NB4 (cell line): ENCODE measurements around the gene CXorf49B.
"Not testable (repeated sequence)": the region's sequence is repeated elsewhere in the genome, so short reads cannot be mapped to it uniquely, and the experiment has no call there.

ENCODE experiments used
- DNase-seq: peaks from one replicate; pipeline ENCODE4 v3.0.0; 2010; ENCODE audit warnings: low read depth
- H3K4me3 ChIP-seq: one replicate; pipeline ENCODE4 v1.5.1; 2011; ENCODE audit warnings: mild to moderate bottlenecking, low read depth, low read length, moderate library complexity

The CXorf49B gene

DNA sequence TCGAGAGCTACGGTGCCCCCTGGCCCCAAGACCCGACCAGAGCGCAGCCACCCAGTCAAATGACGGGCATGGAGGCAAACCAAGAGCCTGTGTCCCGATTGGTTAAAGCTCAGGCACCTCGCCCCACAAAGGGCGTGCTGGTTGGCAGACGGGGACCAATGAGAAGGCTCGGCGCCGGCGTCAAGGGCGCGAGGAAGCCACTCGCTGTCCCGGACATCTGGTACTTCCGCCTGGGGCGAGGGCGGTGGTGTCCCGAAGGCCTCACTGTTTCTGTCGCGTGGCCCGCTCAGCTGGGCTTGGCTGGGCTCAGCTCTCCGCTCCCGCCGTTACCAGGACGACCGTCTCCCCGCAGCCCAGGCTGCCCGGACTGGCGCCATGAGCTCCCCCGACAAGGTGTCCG is at the start of gene CXorf49B:
CXorf49B (plus strand) TSS at position 301 of the 400 bp plus-strand sequence; CDS start at position 376, 75 bp downstream.
- DNase-seq, H3K4me3 ChIP-seq: not testable (repeated sequence)

DNA sequence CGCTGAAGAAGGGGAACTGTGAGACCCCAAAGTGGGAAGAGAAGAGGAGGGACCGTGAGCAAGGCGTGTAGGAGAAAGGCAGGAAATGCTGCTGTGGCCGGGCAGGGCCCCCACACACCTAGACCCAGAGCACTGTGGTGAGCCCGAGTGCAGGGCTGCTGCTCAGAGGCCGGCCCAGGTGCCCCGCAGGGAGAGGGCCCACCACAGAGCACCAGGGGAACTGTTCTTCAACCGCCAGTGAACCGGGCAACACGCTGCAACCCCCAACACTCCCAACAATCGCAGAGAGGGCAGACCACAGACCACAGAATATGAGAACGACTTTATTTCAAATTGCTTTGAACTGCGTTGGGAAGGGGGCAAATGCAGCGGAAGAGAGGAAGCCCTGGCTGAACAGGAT is 49.1 kb upstream of the CXorf49B start:
- not testable (repeated sequence) for DNase-seq

DNA sequence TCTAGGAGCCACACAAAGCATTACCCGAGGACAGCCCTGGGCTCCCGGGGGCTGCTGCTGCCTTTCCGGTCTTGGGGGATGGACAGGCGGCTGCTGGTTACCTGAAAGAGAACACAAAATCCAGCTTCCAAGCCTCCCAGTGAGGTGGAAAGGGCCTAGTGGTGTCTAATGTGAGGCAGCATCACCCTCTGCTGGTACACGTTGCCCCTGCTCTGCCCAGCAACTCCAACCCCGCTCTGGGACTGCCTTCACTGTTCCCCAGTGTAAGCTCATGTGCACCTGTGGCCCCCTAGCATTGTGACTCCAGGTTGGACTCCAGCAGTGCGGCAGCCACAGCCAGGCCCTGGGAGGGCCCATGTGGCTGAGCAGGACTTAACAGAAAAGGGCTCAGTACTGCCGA is 47.6 kb upstream of the CXorf49B start:
- DNase-seq, H3K4me3 ChIP-seq: not testable (repeated sequence)

More for the DNA sequence above, 49.1 kb upstream of the CXorf49B start:
- H3K4me3 ChIP-seq = not testable (repeated sequence)

DNA sequence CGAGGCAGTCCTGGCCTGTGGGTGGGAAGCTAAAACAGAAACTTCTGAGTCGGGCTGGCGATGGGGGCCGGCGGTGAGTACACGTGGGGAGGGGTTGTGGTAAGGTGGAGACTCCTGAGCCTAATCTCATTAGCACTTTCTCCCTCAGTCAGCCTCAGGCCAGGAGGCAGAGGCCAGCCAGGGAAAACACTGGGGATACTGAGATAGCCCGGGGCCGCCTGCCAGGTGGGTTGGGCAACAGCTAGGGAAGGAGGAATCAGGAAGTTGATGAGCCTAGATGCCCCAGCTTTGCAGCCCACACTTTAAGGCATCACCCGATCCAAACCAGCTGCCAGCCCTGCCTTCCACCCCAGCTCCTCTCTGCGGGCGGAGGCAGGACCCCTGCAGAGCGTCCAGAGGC is 46.8 kb upstream of the CXorf49B start:
- not testable (repeated sequence) for H3K4me3 ChIP-seq, DNase-seq

DNA sequence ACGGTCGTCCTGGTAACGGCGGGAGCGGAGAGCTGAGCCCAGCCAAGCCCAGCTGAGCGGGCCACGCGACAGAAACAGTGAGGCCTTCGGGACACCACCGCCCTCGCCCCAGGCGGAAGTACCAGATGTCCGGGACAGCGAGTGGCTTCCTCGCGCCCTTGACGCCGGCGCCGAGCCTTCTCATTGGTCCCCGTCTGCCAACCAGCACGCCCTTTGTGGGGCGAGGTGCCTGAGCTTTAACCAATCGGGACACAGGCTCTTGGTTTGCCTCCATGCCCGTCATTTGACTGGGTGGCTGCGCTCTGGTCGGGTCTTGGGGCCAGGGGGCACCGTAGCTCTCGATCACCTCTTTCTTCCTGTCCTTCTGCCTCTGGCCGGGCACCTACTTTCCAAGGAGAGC is 45.0 kb upstream of the CXorf49B start, which contains the start of gene CXorf49:
CXorf49 (minus strand) TSS at position 101 of the 400 bp plus-strand sequence. CDS start 134 bp downstream, outside the sequence.
- H3K4me3 ChIP-seq, DNase-seq: not testable (repeated sequence)

DNA sequence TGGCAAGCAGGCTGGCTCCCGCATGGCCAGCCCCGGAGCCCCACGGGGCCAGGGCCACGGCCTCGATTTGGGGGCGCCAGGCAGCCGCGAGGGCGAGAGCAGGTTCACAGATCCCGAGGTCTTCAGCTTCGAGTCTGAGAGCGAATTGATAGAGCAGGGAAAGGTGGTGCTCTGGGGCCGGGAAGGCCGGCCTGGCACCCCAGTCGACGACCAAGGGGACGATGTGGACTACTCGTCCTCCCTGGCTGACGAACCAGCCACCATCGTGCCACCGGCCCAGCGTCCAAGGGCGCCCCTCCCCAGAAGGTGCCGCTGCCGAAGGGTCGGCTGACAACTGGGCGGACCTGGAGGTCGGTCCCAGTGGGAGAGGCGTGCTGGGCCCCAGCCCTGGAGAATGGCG is 44.0 kb upstream of the CXorf49B start:
- not testable (repeated sequence) for H3K4me3 ChIP-seq, DNase-seq

DNA sequence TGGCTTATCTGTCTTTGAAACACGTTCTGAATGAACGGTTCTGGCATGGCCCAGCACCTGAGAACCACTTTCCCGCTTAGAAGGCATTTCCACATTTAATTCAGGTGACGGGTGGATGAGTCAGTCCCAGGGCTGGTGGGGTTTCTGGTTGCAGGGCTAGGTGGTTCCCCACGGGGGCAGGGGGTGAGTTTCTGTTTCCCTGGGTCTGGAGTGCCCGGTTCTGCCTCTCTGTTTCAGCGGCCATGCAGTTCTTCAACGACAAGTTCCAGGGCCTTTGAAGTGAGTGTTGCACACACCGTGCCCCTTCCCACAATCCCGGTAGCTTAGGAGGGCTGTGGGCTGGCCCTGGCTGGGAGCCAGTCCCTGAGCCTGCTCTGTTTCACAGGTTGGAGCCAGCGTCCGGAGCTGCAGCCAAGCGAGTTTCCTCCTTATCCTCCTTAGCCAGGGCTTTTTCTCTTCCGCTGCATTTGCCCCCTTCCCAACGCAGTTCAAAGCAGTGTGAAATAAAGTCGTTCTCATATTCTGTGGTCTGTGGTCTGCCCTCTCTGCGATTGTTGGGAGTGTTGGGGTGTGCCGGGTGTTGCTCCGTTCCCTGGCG is 42.8 kb upstream of the CXorf49B start:
- DNase-seq, H3K4me3 ChIP-seq: not testable (repeated sequence)

DNA sequence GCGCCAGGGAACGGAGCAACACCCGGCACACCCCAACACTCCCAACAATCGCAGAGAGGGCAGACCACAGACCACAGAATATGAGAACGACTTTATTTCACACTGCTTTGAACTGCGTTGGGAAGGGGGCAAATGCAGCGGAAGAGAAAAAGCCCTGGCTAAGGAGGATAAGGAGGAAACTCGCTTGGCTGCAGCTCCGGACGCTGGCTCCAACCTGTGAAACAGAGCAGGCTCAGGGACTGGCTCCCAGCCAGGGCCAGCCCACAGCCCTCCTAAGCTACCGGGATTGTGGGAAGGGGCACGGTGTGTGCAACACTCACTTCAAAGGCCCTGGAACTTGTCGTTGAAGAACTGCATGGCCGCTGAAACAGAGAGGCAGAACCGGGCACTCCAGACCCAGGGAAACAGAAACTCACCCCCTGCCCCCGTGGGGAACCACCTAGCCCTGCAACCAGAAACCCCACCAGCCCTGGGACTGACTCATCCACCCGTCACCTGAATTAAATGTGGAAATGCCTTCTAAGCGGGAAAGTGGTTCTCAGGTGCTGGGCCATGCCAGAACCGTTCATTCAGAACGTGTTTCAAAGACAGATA is 2.4 kb upstream of the CXorf49B start:
- DNase-seq, H3K4me3 ChIP-seq: not testable (repeated sequence)

DNA sequence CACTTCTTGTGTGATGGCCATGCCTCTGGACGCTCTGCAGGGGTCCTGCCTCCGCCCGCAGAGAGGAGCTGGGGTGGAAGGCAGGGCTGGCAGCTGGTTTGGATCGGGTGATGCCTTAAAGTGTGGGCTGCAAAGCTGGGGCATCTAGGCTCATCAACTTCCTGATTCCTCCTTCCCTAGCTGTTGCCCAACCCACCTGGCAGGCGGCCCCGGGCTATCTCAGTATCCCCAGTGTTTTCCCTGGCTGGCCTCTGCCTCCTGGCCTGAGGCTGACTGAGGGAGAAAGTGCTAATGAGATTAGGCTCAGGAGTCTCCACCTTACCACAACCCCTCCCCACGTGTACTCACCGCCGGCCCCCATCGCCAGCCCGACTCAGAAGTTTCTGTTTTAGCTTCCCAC is 1.7 kb downstream of the CXorf49B start:
- DNase-seq, H3K4me3 ChIP-seq: not testable (repeated sequence)

DNA sequence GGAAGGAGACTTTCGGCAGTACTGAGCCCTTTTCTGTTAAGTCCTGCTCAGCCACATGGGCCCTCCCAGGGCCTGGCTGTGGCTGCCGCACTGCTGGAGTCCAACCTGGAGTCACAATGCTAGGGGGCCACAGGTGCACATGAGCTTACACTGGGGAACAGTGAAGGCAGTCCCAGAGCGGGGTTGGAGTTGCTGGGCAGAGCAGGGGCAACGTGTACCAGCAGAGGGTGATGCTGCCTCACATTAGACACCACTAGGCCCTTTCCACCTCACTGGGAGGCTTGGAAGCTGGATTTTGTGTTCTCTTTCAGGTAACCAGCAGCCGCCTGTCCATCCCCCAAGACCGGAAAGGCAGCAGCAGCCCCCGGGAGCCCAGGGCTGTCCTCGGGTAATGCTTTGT is 2.5 kb downstream of the CXorf49B start:
- H3K4me3 ChIP-seq, DNase-seq: not testable (repeated sequence)

DNA sequence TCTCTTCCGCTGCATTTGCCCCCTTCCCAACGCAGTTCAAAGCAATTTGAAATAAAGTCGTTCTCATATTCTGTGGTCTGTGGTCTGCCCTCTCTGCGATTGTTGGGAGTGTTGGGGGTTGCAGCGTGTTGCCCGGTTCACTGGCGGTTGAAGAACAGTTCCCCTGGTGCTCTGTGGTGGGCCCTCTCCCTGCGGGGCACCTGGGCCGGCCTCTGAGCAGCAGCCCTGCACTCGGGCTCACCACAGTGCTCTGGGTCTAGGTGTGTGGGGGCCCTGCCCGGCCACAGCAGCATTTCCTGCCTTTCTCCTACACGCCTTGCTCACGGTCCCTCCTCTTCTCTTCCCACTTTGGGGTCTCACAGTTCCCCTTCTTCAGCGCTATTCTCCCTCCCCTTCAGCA is 4.0 kb downstream of the CXorf49B start:
- H3K4me3 ChIP-seq = not testable (repeated sequence)

DNA sequence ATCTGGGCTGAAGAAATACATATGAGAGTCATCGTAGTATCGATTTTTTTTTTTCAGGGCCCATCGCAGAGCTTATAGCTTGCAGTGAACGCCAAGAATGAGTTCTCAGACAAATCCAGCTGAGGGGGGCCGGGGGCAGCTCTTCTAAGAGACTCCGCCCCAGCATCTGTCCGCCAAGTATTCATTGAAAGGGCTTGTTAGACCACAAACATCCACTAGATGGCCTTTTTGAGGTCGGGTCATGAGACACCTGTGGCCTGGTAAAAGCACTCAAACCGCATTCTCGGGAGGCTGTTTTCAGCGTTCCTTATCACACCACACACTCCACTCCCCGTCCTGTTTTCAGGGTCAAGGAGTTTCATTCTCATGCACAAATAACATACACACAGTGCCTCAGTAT is 15.2 kb downstream of the CXorf49B start:
- DNase-seq, H3K4me3 ChIP-seq: not testable (repeated sequence)

More for the DNA sequence above, 4.0 kb downstream of the CXorf49B start:
- DNase-seq = not testable (repeated sequence)

DNA sequence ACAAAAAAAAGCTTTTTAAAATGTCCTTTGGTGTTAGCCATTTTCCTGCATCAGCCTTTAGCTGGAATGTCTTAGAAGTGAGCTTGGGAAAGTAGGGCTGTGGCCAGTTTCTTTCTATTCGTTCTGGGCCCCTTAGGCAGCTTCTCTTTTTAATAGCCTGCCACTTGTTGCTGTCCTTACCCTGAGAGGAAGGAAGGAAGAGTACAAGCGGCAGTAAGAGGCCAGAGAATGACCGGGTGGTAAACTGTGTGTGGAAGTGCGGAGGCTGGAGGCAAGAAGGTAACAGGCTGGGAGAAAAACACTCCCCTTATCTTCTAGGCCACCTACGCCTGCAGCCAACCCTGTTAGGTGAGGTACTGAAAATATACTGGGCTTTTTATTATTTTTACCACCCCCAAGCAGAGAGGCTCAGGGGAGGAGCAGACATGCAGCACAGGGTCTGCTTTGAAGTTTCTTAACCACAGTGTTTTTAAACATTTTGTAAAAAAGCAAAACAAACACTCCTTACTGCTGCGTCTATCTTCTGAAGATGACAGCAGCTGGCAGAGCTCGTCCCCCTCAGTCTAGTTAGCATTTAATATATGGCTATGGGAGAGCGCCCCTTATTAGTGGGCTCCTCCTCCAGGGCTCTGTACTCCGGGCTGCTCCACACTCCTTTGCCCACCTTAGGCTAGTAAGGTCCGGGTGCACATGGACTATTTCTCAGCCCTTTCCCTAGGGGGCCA is 19.2 kb downstream of the CXorf49B start:
- not testable (repeated sequence) for DNase-seq, H3K4me3 ChIP-seq

DNA sequence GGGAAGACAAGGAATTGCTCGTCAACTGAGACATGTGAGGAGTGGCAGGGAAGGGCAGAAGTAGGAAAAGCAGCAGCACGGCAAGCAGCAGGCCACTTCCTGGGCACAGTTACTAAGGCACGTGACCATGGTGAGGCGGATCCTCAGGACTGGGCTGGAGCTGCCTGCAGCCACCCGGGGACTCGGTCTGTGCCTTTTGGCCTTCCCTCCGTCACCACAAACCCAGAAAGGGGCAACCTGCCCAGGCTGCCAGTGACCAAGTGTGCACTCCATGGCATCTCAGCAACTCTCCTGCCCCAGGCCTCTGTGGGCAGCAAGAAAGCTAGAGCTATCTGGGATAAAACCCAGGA is 19.8 kb downstream of the CXorf49B start:
- not testable (repeated sequence) for DNase-seq, H3K4me3 ChIP-seq

DNA sequence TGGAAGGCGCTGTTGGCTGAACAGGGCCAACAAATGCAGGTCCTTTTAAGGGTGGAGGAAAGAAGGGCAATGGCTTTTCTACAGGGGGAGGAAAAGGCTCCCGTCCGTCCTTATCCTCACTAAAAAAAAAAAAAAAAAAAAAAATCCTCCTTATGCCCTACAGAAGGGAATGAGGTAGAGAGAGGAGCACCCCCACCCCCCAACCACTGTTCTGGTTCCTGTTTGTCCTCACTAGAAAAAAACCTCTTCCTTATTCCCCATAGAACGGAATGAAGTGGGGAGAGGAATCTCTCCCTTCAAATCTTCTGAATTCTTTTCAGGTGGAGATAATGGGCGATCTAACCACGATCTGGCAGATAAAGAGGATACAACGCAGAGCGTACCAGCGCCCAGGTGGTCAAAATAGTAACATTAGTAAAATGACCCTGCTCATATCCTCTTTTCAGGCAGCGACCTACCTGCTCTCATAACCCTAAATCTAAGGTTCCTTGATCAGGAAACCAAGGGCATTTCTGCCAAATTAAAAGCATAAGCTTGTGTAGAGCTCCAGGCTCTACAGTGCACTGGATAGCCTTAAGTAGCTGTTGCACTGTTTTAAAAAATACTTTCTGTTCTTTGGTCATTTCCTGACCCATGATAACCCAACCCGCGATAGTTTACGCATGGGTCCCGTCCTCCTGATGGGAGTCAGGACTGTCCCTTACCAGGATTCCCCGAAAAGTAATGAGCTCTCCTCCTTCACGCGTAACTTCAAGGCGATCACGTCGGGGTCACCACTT is 20.6 kb downstream of the CXorf49B start:
- not testable (repeated sequence) for DNase-seq, H3K4me3 ChIP-seq

DNA sequence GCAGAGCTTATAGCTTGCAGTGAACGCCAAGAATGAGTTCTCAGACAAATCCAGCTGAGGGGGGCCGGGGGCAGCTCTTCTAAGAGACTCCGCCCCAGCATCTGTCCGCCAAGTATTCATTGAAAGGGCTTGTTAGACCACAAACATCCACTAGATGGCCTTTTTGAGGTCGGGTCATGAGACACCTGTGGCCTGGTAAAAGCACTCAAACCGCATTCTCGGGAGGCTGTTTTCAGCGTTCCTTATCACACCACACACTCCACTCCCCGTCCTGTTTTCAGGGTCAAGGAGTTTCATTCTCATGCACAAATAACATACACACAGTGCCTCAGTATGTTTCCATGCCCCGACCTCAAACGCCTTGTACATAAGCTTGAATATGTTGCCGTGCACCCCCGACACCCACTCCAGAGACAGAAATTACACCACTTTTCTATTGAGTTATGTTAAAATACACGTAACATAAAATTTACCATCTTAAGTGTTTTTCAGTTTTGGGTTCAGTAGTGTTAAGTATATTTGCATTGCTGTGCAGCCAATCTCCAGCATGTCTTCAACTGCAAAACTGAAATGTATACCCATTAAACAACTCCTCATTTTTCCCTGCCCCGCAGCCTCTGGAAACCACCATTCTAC is 21.3 kb downstream of the CXorf49B start:
- DNase-seq, H3K4me3 ChIP-seq: not testable (repeated sequence)

DNA sequence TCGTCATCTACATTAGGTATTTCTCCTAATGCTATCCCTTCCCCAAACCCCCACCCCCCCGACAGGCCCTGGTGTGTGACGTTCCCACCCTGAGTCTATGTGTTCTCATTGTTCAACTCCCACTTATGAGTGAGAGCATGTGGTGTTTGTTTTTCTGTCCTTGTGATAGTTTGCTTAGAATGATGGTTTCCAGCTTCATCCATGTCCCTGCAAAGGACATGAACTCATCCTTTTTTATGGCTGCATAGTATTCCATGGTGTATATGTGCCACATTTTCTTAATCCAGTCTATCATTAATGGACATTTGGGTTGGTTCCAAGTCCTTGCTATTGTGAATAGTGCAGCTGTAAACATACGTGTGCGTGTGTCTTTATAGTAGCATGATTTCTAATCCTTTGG is 43.3 kb downstream of the CXorf49B start:
- not testable (repeated sequence) for DNase-seq, H3K4me3 ChIP-seq
